ENCODE data around the gene OR10J4. TPM values are rescaled to one million over a fixed set of nuclear protein-coding genes. Genes with fewer than 3 reads are reported as not detected.

The OR10J4 gene
- total RNA-seq, 1 experiment from 2014 or later, result not detected

GRCh38 chr1:159442428-159442827 lies 10.4 kb downstream of the OR10J4 start:
- no peaks in the 10 kb centered on the region for H3K4me1 ChIP-seq (replicated peaks; ENCODE audit: insufficient read depth)
- H3K36me3 ChIP-seq (ENCODE audit: low read depth), result no peaks in the 10 kb centered on the region
- TF ChIP-seq CTCF (conservative IDR thresholded peaks at IDR 0.05), result no peak
- TF ChIP-seq EZH2 (IDR thresholded peaks at IDR 0.05; ENCODE audit: low read depth), result no peak
- no peak overlapping the region for H3K27ac ChIP-seq
- no peaks in the 10 kb centered on the region for H3K9me2 ChIP-seq (ENCODE audit: insufficient read depth)
- H3K79me2 ChIP-seq (ENCODE audit: low read depth), result no peaks in the 10 kb centered on the region
- no peak overlapping the region for H3K4me3 ChIP-seq
- CTCF ChIA-PET, result no interaction called here
- no peaks in the 10 kb centered on the region for H3F3A ChIP-seq (ENCODE audit: insufficient read depth, low read depth)
- POLR2A ChIA-PET (ENCODE audit: unreplicated experiment), result no interaction called here
- H2AFZ ChIP-seq, result no peak overlapping the region
- no TSS peak for BruUV-seq (replicated peaks)
- no peaks in the 10 kb centered on the region for H4K20me1 ChIP-seq (ENCODE audit: insufficient read depth)
- intact Hi-C loops (cut with micrococcal nuclease; ENCODE audit: unreplicated experiment), result no loop called here
- no peak for DNase-seq
- no peaks in the 10 kb centered on the region for H3K27me3 ChIP-seq (ENCODE audit: insufficient read depth, low read depth)
- no peak overlapping the region for H3K4me2 ChIP-seq
- no peaks in the 10 kb centered on the region for H3K9me3 ChIP-seq (ENCODE audit: insufficient read depth, low read depth)

- no peak for DNase-seq
- H3K9me2 ChIP-seq (ENCODE audit: insufficient read depth), result no peaks in the 10 kb centered on the region
- TF ChIP-seq EZH2 (IDR thresholded peaks at IDR 0.05; ENCODE audit: low read depth), result no peak
- ChIA-PET CTCF (no interaction called here), POLR2A (ENCODE audit: unreplicated experiment) (no interaction called here)
- no peak overlapping the region for H3K4me3 ChIP-seq
- no peaks in the 10 kb centered on the region for H4K20me1 ChIP-seq (ENCODE audit: insufficient read depth)
- no peaks in the 10 kb centered on the region for H3K27me3 ChIP-seq (ENCODE audit: insufficient read depth, low read depth)
- no peak overlapping the region for H3K27ac ChIP-seq
- no peaks in the 10 kb centered on the region for H3F3A ChIP-seq (ENCODE audit: insufficient read depth, low read depth)
- no peaks in the 10 kb centered on the region for H3K79me2 ChIP-seq (ENCODE audit: low read depth)
- no peak overlapping the region for H2AFZ ChIP-seq
- H3K36me3 ChIP-seq (ENCODE audit: low read depth), result no peaks in the 10 kb centered on the region
- no TSS peak for BruUV-seq (replicated peaks)
- intact Hi-C loops (cut with micrococcal nuclease; ENCODE audit: unreplicated experiment), result no loop called here
- H3K4me2 ChIP-seq, result no peak overlapping the region
- no peaks in the 10 kb centered on the region for H3K9me3 ChIP-seq (ENCODE audit: insufficient read depth, low read depth)
- H3K4me1 ChIP-seq (replicated peaks; ENCODE audit: insufficient read depth), result no peaks in the 10 kb centered on the region
Measured at GRCh38 chr1:159443066-159443750, 11.2 kb downstream of the OR10J4 start.

- intact Hi-C loops (cut with micrococcal nuclease; ENCODE audit: unreplicated experiment), result no loop called here
Measured at GRCh38 chr1:159444511-159444910, 12.5 kb downstream of the OR10J4 start.

More at GRCh38 chr1:159444511-159444910, 12.5 kb downstream of the OR10J4 start:
- Histone ChIP-seq H3K9me2 (ENCODE audit: insufficient read depth) (no peaks in the 10 kb centered on the region), H3K79me2 (ENCODE audit: low read depth) (no peaks in the 10 kb centered on the region), H4K20me1 (ENCODE audit: insufficient read depth) (no peaks in the 10 kb centered on the region), H2AFZ (no peak overlapping the region), H3F3A (ENCODE audit: insufficient read depth, low read depth) (no peaks in the 10 kb centered on the region), H3K27me3 (ENCODE audit: insufficient read depth, low read depth) (no peaks in the 10 kb centered on the region), H3K36me3 (ENCODE audit: low read depth) (no peaks in the 10 kb centered on the region), H3K9me3 (ENCODE audit: insufficient read depth, low read depth) (no peaks in the 10 kb centered on the region), H3K4me3 (no peak overlapping the region), H3K27ac (no peak overlapping the region), H3K4me2 (no peak overlapping the region), H3K4me1 (replicated peaks; ENCODE audit: insufficient read depth) (no peaks in the 10 kb centered on the region)
- no peak for DNase-seq
- ChIA-PET POLR2A (ENCODE audit: unreplicated experiment) (no interaction called here), CTCF (no interaction called here)
- TF ChIP-seq EZH2 (IDR thresholded peaks at IDR 0.05; ENCODE audit: low read depth), result no peak
- TF ChIP-seq CTCF (conservative IDR thresholded peaks at IDR 0.05), result no peak
- no TSS peak for BruUV-seq (replicated peaks)

All from PC-9 (cell line).